ENCODE data around the gene OPN5.

DNA sequence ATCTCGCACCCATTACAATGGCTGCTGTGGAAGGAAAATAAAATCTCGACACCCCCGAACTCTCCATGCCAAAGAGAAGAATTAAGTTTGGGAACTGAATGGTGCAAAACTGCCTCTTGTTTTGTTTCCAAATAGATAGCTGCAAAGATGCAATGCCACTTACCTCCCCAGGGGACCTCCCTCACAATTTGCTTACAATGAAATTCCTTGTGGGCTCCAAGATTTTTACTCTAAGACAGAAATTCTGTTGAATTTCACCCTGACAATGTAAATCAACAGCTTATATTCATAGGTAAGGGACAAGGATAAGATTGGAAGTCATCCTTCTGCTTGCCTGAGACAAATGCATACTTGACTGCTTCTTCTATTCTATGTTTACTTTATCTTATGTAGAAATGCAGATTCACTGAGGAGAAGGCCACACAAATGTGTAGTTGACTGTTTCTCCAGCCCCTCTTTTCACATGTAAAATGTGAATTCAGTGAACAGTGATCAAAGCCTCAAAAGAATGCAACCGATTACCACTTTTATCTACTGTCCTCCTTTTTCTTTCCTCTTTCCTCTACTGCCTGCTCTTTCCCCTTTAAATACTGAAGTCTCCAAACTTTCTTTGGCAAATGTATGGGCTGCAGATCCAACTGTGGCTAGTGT lies 46.9 kb upstream of the OPN5 start:
- TF ChIP-seq, protein P1, sequence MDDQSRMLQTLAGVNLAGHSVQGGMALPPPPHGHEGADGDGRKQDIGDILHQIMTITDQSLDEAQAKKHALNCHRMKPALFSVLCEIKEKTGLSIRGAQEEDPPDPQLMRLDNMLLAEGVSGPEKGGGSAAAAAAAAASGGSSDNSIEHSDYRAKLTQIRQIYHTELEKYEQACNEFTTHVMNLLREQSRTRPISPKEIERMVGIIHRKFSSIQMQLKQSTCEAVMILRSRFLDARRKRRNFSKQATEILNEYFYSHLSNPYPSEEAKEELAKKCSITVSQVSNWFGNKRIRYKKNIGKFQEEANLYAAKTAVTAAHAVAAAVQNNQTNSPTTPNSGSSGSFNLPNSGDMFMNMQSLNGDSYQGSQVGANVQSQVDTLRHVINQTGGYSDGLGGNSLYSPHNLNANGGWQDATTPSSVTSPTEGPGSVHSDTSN (IDR thresholded peaks at IDR 0.05): no peak
- TF ChIP-seq, protein P2, sequence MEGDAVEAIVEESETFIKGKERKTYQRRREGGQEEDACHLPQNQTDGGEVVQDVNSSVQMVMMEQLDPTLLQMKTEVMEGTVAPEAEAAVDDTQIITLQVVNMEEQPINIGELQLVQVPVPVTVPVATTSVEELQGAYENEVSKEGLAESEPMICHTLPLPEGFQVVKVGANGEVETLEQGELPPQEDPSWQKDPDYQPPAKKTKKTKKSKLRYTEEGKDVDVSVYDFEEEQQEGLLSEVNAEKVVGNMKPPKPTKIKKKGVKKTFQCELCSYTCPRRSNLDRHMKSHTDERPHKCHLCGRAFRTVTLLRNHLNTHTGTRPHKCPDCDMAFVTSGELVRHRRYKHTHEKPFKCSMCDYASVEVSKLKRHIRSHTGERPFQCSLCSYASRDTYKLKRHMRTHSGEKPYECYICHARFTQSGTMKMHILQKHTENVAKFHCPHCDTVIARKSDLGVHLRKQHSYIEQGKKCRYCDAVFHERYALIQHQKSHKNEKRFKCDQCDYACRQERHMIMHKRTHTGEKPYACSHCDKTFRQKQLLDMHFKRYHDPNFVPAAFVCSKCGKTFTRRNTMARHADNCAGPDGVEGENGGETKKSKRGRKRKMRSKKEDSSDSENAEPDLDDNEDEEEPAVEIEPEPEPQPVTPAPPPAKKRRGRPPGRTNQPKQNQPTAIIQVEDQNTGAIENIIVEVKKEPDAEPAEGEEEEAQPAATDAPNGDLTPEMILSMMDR (IDR thresholded peaks at IDR 0.05): no peak
- no peak for TF ChIP-seq RAD21 (IDR thresholded peaks at IDR 0.05; ENCODE audit: low read length)
- TF ChIP-seq EZH2phosphoT487 (IDR thresholded peaks at IDR 0.05; ENCODE audit: borderline replicate concordance, low read depth): no peak
- no peak for TF ChIP-seq POLR2AphosphoS5 (IDR thresholded peaks at IDR 0.05; ENCODE audit: low read depth, low read length)
- no peak for TF ChIP-seq NRF1 (IDR thresholded peaks at IDR 0.05; ENCODE audit: low read depth, low read length)
- no peak for TF ChIP-seq FOSL2 (IDR thresholded peaks at IDR 0.05; ENCODE audit: borderline replicate concordance, low read depth)
- TF ChIP-seq GABPA (IDR thresholded peaks at IDR 0.05; ENCODE audit: low read depth): no peak
- TF ChIP-seq, protein P3, sequence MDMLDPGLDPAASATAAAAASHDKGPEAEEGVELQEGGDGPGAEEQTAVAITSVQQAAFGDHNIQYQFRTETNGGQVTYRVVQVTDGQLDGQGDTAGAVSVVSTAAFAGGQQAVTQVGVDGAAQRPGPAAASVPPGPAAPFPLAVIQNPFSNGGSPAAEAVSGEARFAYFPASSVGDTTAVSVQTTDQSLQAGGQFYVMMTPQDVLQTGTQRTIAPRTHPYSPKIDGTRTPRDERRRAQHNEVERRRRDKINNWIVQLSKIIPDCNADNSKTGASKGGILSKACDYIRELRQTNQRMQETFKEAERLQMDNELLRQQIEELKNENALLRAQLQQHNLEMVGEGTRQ (IDR thresholded peaks at IDR 0.05; ENCODE audit: borderline replicate concordance, low read depth, low read length): no peak

Measured in SK-N-SH (cell line).